OCI-LY7 (cell line): ENCODE results near the gene PCNX1.

Experiments
- EZH2phosphoT487 ChIP-seq: fragments of 200-600 bp; sonication (generic); IDR thresholded peaks from 2 replicates; pipeline ENCODE4 v1.6.1; 2018; ENCODE audit warnings: low read depth, borderline replicate concordance, mild to moderate bottlenecking, mixed run types, antibody characterized with exemption, low read length, moderate library complexity, mixed read lengths
- TF ChIP-seq, protein P1 (sequence below): fragments of 200-600 bp; sonication (generic); conservative IDR thresholded peaks from 2 replicates; pipeline ENCODE4 v1.5.1; 2014; ENCODE audit warnings: mild to moderate bottlenecking, antibody characterized with exemption, low read length, moderate library complexity, mixed read lengths

- TF ChIP-seq, protein P1, sequence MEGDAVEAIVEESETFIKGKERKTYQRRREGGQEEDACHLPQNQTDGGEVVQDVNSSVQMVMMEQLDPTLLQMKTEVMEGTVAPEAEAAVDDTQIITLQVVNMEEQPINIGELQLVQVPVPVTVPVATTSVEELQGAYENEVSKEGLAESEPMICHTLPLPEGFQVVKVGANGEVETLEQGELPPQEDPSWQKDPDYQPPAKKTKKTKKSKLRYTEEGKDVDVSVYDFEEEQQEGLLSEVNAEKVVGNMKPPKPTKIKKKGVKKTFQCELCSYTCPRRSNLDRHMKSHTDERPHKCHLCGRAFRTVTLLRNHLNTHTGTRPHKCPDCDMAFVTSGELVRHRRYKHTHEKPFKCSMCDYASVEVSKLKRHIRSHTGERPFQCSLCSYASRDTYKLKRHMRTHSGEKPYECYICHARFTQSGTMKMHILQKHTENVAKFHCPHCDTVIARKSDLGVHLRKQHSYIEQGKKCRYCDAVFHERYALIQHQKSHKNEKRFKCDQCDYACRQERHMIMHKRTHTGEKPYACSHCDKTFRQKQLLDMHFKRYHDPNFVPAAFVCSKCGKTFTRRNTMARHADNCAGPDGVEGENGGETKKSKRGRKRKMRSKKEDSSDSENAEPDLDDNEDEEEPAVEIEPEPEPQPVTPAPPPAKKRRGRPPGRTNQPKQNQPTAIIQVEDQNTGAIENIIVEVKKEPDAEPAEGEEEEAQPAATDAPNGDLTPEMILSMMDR, result no peak
- TF ChIP-seq EZH2phosphoT487, result no peak
Observed at GRCh38 chr14:71071042-71071441, 163.8 kb downstream of the PCNX1 start.
